Effector CD4-positive, alpha-beta T cell (primary cell): Measurements from ENCODE around the gene NANOS2.
A peak's percentile ranks its signal among the peaks of the same experiment; 100 is the strongest.

Source experiments
- DNase-seq: peaks from one replicate; pipeline ENCODE4 v3.0.0-alpha.2; 2020

NANOS2 gene

GRCh38 chr19:45890877-45891276, 23.7 kb downstream of the NANOS2 start:
- DNase-seq, result no peak

GRCh38 chr19:45889210-45889885, 25.2 kb downstream of the NANOS2 start:
- no peak for DNase-seq

GRCh38 chr19:45887200-45887710, 27.3 kb downstream of the NANOS2 start:
- no peak for DNase-seq

- peak; percentile 87 for DNase-seq
These were observed 28.0 kb downstream of the NANOS2 start for GRCh38 chr19:45886427-45887199.

- DNase-seq, result peak; percentile 87
These were observed 28.8 kb downstream of the NANOS2 start, which contains the start of gene IRF2BP1 for GRCh38 chr19:45885556-45886426. Gene IRF2BP1 (minus strand): TSS chr19:45886141. CDS start chr19:45885774, 367 bp downstream.

GRCh38 chr19:45884682-45885555, 29.7 kb downstream of the NANOS2 start:
- no peak for DNase-seq

GRCh38 chr19:45883881-45884681, 30.5 kb downstream of the NANOS2 start:
- DNase-seq, result no peak

GRCh38 chr19:45883586-45883880, 31.0 kb downstream of the NANOS2 start:
- DNase-seq, result no peak

GRCh38 chr19:45882652-45883585, 31.7 kb downstream of the NANOS2 start:
- peak; percentile 77 for DNase-seq

GRCh38 chr19:45881909-45882528, 32.6 kb downstream of the NANOS2 start:
- DNase-seq, result no peak

GRCh38 chr19:45881082-45881908, 33.3 kb downstream of the NANOS2 start:
- no peak for DNase-seq

- DNase-seq, result no peak
These were observed 34.6 kb downstream of the NANOS2 start for GRCh38 chr19:45879971-45880370.

- no peak for DNase-seq
These were observed 35.5 kb downstream of the NANOS2 start for GRCh38 chr19:45879055-45879454.

- no peak for DNase-seq
These were observed 36.4 kb downstream of the NANOS2 start for GRCh38 chr19:45878043-45878794.

- no peak for DNase-seq
These were observed 38.0 kb downstream of the NANOS2 start for GRCh38 chr19:45876411-45877197.

GRCh38 chr19:45876161-45876410, 38.5 kb downstream of the NANOS2 start:
- no peak for DNase-seq

GRCh38 chr19:45874620-45874966, 40.0 kb downstream of the NANOS2 start:
- DNase-seq, result no peak
